IPS-NIHi11 (cell line): ENCODE measurements around the gene VSIG4.
"Not testable (repeated sequence)": the region's sequence is repeated elsewhere in the genome, so short reads cannot be mapped to it uniquely, and the experiment has no call there.

Experiments used
- DNase-seq: peaks from one replicate; pipeline ENCODE4 v3.0.0; 2012; ENCODE audit warnings: mixed read lengths, low spot score

Gene VSIG4, protein sequence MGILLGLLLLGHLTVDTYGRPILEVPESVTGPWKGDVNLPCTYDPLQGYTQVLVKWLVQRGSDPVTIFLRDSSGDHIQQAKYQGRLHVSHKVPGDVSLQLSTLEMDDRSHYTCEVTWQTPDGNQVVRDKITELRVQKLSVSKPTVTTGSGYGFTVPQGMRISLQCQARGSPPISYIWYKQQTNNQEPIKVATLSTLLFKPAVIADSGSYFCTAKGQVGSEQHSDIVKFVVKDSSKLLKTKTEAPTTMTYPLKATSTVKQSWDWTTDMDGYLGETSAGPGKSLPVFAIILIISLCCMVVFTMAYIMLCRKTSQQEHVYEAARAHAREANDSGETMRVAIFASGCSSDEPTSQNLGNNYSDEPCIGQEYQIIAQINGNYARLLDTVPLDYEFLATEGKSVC

GRCh38 chrX:66039944-66040343 is at the start of gene VSIG4:
VSIG4 (minus strand) TSS chrX:66040080; CDS start chrX:66039998, 82 bp downstream.
- no peak for DNase-seq

- no peak for DNase-seq
Measured at GRCh38 chrX:66076801-66077200, 36.9 kb upstream of the VSIG4 start.

GRCh38 chrX:66074920-66075879 is 35.3 kb upstream of the VSIG4 start:
- DNase-seq, result no peak

DNA sequence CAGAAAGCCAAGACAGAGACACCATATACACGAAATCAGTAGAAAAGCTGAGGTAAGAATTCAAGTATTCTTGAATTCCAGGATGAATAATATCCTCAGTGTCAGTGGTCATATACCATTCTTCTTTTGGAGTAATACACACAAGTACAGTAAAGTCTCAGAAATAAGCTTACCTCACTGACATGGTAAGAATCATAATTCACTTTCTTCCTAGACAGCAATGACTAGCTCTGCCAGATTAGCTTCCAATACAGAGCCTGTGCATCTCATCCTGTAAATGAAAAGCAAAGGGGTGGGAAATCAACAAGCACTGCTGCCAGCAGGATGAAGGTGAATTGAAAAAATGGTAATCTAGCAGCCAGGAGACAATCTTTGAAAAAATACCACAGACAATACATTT is 31.2 kb upstream of the VSIG4 start:
- DNase-seq, result no peak

DNA sequence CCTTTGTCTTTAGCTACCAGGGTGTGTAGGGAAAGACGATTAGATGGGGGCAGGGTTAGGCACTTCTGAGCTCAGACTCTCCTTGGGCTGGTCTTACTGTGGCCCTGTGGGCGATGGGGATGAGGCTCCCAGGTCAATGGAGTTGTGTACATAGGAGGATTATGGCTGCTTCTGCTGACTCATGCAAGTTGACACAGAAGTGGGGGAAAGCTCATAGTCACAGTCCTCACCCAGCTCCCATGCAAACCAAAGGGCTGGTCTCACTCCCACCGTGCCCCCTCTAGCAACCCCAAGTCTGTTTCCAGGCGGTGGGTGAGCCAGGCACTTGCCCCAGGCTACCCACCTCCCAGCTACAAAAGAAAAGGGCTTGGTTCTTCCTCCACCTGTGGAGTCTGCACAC is 24.4 kb upstream of the VSIG4 start:
- DNase-seq, result no peak

DNA sequence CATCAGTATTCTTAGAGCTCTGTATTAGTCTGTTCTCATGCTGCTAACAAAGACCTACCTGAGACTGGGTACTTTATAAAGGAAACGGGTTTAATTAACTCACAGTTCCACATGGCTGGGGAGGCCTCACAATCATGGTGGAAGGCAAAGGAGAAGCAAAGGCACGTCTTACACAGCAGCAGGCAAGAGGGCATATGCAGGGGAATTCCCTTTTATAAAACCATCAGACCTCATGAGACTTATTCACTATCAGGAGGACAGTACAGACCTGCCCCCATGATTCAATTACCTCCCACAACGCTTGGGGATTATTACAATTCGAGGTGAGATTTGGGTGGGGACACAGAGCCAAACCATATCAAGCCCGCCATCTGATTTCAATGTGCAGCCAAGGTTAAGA is 17.1 kb upstream of the VSIG4 start:
- not testable (repeated sequence) for DNase-seq

- DNase-seq, result no peak
Measured at GRCh38 chrX:66054978-66055377, 15.1 kb upstream of the VSIG4 start.

DNA sequence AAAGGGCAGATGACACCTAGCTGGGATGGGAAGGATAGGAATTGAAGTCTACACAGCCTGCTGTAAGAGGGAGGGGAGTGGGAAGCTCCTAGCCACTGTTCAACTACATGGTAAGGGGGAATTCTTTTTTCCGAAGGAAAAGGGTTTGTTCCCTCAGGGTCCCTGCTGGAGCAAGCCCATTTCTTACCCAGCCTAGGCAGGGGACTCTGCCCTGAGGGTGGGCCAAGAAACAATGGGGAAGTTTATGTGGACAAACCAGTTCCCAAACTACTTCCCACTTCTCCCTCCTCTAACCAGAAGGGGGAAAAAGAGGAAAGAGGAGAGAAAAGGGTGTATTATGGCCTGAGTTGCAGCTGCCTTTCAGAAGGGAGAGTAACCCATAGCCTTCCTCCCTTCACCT is 13.5 kb upstream of the VSIG4 start:
- DNase-seq, result peak; percentile 7

GRCh38 chrX:66051980-66052379 is 12.1 kb upstream of the VSIG4 start:
- no peak for DNase-seq

DNA sequence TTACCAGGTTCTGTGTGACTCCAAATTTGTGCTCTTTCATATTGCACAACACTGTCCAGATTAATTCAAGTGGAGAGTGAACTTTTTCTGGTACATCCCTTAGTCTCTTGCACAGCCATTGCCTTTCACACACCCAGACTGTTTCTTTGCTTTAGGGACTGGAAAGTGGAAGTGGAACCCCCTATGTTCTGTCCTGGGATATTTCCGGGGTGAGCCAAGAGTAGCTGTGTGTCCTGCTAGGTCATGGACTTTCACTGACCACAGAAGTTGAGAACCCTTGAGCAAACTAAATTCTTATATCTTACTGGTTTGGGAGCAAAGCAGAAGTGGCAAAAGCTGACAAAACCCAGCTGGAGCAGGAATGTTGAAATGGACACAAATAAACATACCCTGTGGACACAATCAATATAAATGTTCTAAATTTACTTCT is 10.3 kb upstream of the VSIG4 start:
- DNase-seq, result no peak

- no peak for DNase-seq
Measured at GRCh38 chrX:66049056-66049455, 9.2 kb upstream of the VSIG4 start.

DNA sequence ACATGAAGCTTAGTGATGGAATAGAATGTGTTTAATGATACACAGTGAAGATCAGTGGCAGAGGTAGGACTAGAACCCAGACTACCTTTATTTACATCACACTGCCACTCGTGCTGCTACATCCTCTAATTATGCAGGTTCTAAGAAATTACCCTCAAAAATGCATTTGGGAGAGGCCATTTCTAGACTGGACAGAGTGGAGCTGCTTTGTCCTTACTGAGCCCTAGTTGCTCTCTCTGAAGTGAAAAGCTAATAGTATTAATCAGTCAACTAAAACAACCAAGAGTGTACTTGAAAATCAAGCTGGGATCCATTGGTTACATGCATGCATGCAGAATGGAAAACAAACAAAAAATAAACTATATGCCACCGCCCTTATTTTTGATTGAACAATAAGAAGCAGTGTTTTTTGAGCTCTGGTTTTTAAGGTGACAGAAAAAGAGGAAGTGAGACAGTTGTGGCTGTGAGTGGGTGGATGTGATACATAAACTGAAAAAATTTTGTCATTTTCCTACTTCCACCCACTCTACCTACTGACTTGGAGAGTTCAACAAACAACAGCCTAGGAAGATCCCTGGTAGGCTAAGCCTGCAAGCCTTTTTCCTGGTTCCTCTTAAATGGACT is 6.8 kb upstream of the VSIG4 start:
- DNase-seq, result no peak

DNA sequence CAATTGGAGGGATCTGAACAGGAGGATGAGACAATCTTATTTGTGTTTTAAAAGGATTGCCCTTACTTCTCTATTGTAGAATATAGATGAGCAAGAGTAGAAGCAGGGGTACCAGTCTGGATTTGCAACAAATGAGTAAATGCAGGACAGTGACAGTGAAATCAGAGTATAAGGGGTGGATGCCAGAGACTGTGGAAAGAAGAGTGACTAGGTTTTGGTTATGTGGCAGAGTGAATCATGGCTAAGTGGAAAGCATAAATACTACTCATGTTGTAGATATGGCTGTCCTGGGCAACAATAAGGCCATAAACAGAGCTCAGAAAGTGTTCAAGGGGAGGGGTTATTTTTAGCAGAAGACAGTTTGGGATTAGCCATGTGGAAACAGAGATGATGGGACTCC is 6.0 kb upstream of the VSIG4 start:
- no peak for DNase-seq

DNA sequence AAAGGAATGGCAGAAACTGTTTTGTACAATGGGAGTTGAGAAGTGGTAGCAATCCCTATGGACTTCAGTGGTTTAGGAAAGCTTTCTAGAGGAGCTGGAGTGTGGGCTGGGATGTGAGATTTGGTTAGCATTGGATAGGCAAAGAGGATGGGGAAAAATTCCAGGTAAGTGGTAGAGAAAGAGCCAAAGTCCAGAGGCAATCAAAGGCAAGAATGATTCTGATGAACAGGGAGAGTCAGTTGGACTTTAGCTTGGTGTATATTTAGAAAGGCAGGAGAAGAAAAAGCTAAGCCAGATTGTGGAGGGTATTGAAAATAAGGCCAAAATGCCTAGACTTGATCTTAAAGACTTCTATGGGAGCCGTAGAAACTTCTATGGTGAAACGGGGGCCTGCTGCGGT is 3.7 kb upstream of the VSIG4 start:
- DNase-seq, result no peak

DNA sequence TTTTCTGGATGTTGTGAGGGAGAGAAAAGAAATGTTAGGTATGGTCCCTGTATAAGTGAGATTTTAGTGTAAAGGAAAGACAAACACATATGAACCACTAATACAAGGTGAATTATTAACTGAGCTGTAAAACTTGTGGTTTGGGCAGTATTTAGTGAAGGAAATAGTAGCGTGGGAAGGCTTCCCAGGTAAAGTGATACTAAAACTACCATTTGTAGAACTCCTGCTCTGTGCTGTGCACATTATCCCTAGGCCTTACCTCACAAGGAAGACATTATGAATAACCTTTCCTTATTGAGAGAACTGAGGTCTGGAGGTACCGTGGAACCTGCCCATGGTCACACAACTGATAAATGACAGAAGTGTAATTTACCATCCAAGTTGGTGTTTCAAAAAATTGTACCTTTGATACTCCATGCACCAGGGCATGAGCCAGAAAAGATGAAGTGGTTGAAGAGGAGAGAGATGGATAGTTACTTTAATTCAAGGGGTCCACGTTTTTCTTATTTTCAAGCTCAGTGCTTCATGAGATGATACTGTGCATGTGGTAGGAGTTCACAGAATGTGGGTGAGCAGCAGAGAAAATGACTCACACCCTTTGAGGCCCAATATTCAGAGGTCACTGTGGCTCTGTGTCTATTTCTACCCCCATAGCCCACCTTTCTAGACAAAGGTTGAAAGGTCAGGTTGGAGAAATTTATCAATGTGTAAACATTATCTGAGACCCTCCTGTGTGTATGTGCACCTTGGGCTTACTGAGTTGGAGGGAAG is 2.6 kb upstream of the VSIG4 start:
- no peak for DNase-seq

- no peak for DNase-seq
Measured at GRCh38 chrX:66038115-66038514, 1.8 kb downstream of the VSIG4 start.

GRCh38 chrX:66036231-66036630 is 3.6 kb downstream of the VSIG4 start:
- DNase-seq, result no peak

GRCh38 chrX:66035667-66036066 is 4.2 kb downstream of the VSIG4 start:
- DNase-seq, result no peak

GRCh38 chrX:66030505-66031317 is 9.2 kb downstream of the VSIG4 start:
- DNase-seq, result peak; percentile 37

DNA sequence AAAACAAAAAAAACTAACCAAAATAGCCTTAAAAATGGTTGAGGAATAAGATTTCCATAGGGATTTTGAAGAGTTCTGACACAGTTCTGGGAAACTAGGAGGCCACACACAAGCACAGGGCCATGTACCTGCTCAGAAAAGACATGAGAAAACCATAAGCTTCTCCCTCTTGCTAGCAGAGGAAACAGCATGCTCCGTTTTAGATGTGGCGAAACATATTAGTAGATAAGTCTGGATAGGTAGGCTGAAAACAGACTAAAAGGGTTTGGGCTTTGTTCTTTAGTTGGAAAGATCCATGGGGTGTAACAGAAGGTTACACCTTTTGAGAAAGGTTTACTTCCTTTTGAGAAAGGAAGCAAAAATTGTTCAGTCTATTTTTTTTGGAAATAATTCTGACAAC is 10.9 kb downstream of the VSIG4 start:
- DNase-seq, result no peak

GRCh38 chrX:66024570-66024969 is 15.3 kb downstream of the VSIG4 start:
- DNase-seq, result no peak
